Endothelial cell (in vitro differentiated cells): ENCODE measurements around the gene KANK3. TPM values are rescaled to one million over a fixed set of nuclear protein-coding genes. Genes with fewer than 3 reads are reported as not detected.
A peak's percentile ranks its signal among the peaks of the same experiment; 100 is the strongest.

Experiments
- DNase-seq: peaks from one replicate; pipeline ENCODE4 v3.0.0; 2021; ENCODE audit warnings: low spot score
- H3K27ac Mint-ChIP-seq: one replicate; pipeline ENCODE4 v1.8.0; 2021; ENCODE audit warnings: mixed read lengths, inconsistent platforms; ENCODE audit not compliant: unreplicated experiment
- H3K27me3 Mint-ChIP-seq: one replicate; pipeline ENCODE4 v1.8.0; 2021; ENCODE audit warnings: mild to moderate bottlenecking, moderate library complexity, mixed read lengths, inconsistent platforms; ENCODE audit not compliant: unreplicated experiment
- H3K36me3 Mint-ChIP-seq: one replicate; pipeline ENCODE4 v1.8.0; 2021; ENCODE audit warnings: mild to moderate bottlenecking, low read depth, mixed read lengths, inconsistent platforms; ENCODE audit not compliant: unreplicated experiment
- H3K4me1 Mint-ChIP-seq: one replicate; pipeline ENCODE4 v1.8.0; 2021; ENCODE audit warnings: mild to moderate bottlenecking, mixed read lengths, inconsistent platforms; ENCODE audit not compliant: unreplicated experiment
- H3K4me3 Mint-ChIP-seq: one replicate; pipeline ENCODE4 v1.8.0; 2021; ENCODE audit warnings: mild to moderate bottlenecking, mixed read lengths, inconsistent platforms; ENCODE audit not compliant: unreplicated experiment
- H3K9me3 Mint-ChIP-seq: one replicate; pipeline ENCODE4 v1.8.0; 2021; ENCODE audit warnings: mixed read lengths, inconsistent platforms; ENCODE audit not compliant: unreplicated experiment
- CTCF ChIP-seq: fragments of 200-600 bp; sonication (generic); IDR thresholded peaks from one replicate; pipeline ENCODE4 v1.5.0; 2021; ENCODE audit warnings: antibody characterized with exemption; ENCODE audit not compliant: unreplicated experiment
- total RNA-seq: library from RNA; stranded (reverse); fragmentation: NEBNext Ultra II Directional; extraction: Animal tissue kit (Norgen Biotek cat#: 25700); gene quantifications from one replicate; pipeline ENCODE4 v1.2.1, GENCODE V29; 2021; ENCODE audit not compliant: unreplicated experiment

The KANK3 gene
- total RNA-seq, 1 donor from 2014 or later, result 109 TPM

- peaks cover 22% of the 10 kb centered on the region for H3K27me3 Mint-ChIP-seq
- peak; percentile 49 for DNase-seq
These were observed 8.4 kb downstream of the KANK3 start for GRCh38 chr19:8334458-8335342.

GRCh38 chr19:8333767-8334457, 9.2 kb downstream of the KANK3 start:
- TF ChIP-seq CTCF, result no peak
- no peak overlapping the region for H3K27ac Mint-ChIP-seq

More at GRCh38 chr19:8334458-8335342, 8.4 kb downstream of the KANK3 start:
- TF ChIP-seq CTCF, result no peak
- no peak overlapping the region for H3K27ac Mint-ChIP-seq
- peaks cover 26% of the 10 kb centered on the region for H3K4me1 Mint-ChIP-seq
- H3K36me3 Mint-ChIP-seq, result peaks cover 27% of the 10 kb centered on the region
- H3K4me3 Mint-ChIP-seq, result peak overlapping the region; percentile 67
- H3K9me3 Mint-ChIP-seq, result no peaks in the 10 kb centered on the region

DNA sequence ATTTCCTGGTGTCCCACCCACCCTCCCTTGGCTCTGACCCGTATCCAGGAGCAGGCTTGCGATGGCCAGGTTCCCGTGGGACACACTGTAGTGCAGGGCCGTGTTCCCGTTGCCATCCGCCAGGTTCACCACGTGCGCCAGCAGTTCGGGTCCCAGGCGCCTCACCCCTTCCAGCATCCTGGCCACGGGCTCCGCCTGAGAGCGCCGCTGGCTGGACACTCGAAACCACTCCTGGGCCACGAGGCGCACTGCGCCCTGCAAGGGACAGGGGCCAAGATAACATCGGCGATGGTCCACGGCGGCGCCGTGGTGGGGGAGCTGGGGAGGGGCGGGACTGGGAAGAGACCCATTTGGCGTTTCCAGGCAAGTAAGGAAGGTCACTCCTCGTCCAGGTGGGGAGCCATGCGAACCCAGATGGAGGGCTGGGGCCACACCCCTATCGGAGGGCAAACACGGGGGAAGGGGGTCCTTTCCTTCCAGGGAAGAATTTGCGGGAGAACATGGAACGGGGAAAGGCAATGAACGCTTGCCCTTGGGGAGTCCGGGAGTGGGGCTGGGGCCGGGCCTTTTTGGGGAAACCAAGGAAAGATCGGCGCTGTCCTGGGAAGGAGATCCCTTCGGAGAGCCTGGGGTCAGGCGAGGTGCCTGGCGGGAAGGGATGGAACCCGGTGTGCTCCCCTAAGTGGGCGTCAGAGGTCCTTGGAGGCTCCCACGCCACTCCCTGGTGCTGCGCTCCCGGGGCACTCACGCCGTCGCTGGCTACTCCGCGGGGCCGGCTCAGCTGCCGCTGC, 9.9 kb downstream of the KANK3 start:
- Mint-ChIP-seq H3K9me3 (no peaks in the 10 kb centered on the region), H3K4me1 (peaks cover 22% of the 10 kb centered on the region), H3K36me3 (peaks cover 30% of the 10 kb centered on the region), H3K27ac (no peak overlapping the region), H3K27me3 (peaks cover 24% of the 10 kb centered on the region), H3K4me3 (no peak overlapping the region)
- DNase-seq, result no peak
- no peak for TF ChIP-seq CTCF

More at GRCh38 chr19:8333767-8334457, 9.2 kb downstream of the KANK3 start:
- peaks cover 22% of the 10 kb centered on the region for H3K4me1 Mint-ChIP-seq
- no peaks in the 10 kb centered on the region for H3K9me3 Mint-ChIP-seq
- peak overlapping the region; percentile 67 for H3K4me3 Mint-ChIP-seq
- H3K27me3 Mint-ChIP-seq, result peaks cover 22% of the 10 kb centered on the region
- H3K36me3 Mint-ChIP-seq, result peaks cover 27% of the 10 kb centered on the region
- DNase-seq, result no peak

GRCh38 chr19:8331263-8331845, 11.7 kb downstream of the KANK3 start:
- no peak for TF ChIP-seq CTCF
- no peak for DNase-seq
- Mint-ChIP-seq H3K9me3 (no peaks in the 10 kb centered on the region), H3K4me1 (peaks cover 17% of the 10 kb centered on the region), H3K4me3 (no peak overlapping the region), H3K27me3 (peaks cover 27% of the 10 kb centered on the region), H3K27ac (no peak overlapping the region), H3K36me3 (peaks cover 36% of the 10 kb centered on the region)
